SH-SY5Y (cell line): ENCODE data around the gene MAP2.

ENCODE experiments used
- GATA2 ChIP-seq: IDR thresholded peaks from 2 replicates; pipeline ENCODE4 v1.6.1; 2011; ENCODE audit warnings: mild to moderate bottlenecking, low read depth, low read length
- GATA3 ChIP-seq: IDR thresholded peaks from 2 replicates; pipeline ENCODE4 v1.6.1; 2011; ENCODE audit warnings: low read depth, mild to moderate bottlenecking, low read length, moderate library complexity

GRCh38 chr2:209582281-209582680, 158.4 kb downstream of the MAP2 start:
- TF ChIP-seq GATA3 (no peak), GATA2 (no peak)
